Natural killer cell (primary cell): ENCODE measurements around the gene PCBP3. TPM values are rescaled to one million over a fixed set of nuclear protein-coding genes. Genes with fewer than 3 reads are reported as not detected.

Experiments used
- ATAC-seq, 3 donors: fragments of 150-1000 bp in 2 of 3; fragments of 200-7000 bp in 1 of 3; cut with Tn5 transposase; 1 replicate in 1 of 3; 2 replicates in 2 of 3; pipeline ENCODE4 v1.10.0; 2021; ENCODE audit warnings: mild to moderate bottlenecking in 2 of 3, moderate library complexity in 2 of 3
- DNase-seq, 2 donors: peaks; one replicate each; pipeline versions ENCODE4 v3.0.0 to v3.0.0-alpha.2; 2013 to 2021; ENCODE audit warnings: mixed read lengths in 1 of 2
- H3K27ac ChIP-seq: one replicate; pipeline ENCODE4 v1.5.1; 2013; ENCODE audit warnings: mild to moderate bottlenecking, low read length
- H3K27me3 ChIP-seq: one replicate; pipeline ENCODE4 v1.6.1; 2013; ENCODE audit warnings: low read length; ENCODE audit not compliant: control insufficient read depth, insufficient read depth
- H3K36me3 ChIP-seq: one replicate; pipeline ENCODE4 v1.6.1; 2013; ENCODE audit warnings: low read length; ENCODE audit not compliant: control insufficient read depth, insufficient read depth
- H3K4me1 ChIP-seq: one replicate; pipeline ENCODE4 v1.6.1; 2013; ENCODE audit warnings: low read length; ENCODE audit not compliant: control insufficient read depth, insufficient read depth
- H3K4me3 ChIP-seq: one replicate; pipeline ENCODE4 v1.5.1; 2013; ENCODE audit warnings: low read length
- H3K9me3 ChIP-seq: one replicate; pipeline ENCODE4 v1.6.1; 2013; ENCODE audit warnings: low read length; ENCODE audit not compliant: control insufficient read depth, insufficient read depth
- H3K27ac Mint-ChIP-seq, 2 donors: one replicate each; pipeline ENCODE4 v1.8.0; 2022; ENCODE audit warnings: mild to moderate bottlenecking in 2 of 2, mixed read lengths in 2 of 2, moderate library complexity in 1 of 2
- H3K27me3 Mint-ChIP-seq, 2 donors: one replicate each; pipeline ENCODE4 v1.8.0; 2022; ENCODE audit warnings: low read depth in 2 of 2, mixed read lengths in 2 of 2
- H3K36me3 Mint-ChIP-seq: one replicate; pipeline ENCODE4 v1.8.0; 2022; ENCODE audit warnings: mixed read lengths
- H3K4me1 Mint-ChIP-seq, 2 donors: one replicate each; pipeline ENCODE4 v1.8.0; 2022; ENCODE audit warnings: mixed read lengths in 2 of 2
- H3K4me3 Mint-ChIP-seq: one replicate; pipeline ENCODE4 v1.8.0; 2022; ENCODE audit warnings: mild to moderate bottlenecking, moderate library complexity, mixed read lengths
- H3K9me3 Mint-ChIP-seq, 2 donors: one replicate each; pipeline ENCODE4 v1.8.0; 2022; ENCODE audit warnings: mixed read lengths in 2 of 2
- WGBS: methylation state at CpG from one replicate; pipeline ENCODE4 v1.1.7; 2013; ENCODE audit warnings: missing lambda C conversion rate; ENCODE audit not compliant: insufficient coverage; 5-methylcytosine and 5-hydroxymethylcytosine counted together
- intact Hi-C: fragments of 100-400 bp; cut with micrococcal nuclease; formaldehyde crosslinking; loops from one replicate; pipeline ENCODE4 v1.14.2; 2022
- total RNA-seq, 4 donors: library from RNA; stranded (reverse); fragments of 120-200 nt in 1 of 4; gene quantifications; one replicate each; pipeline versions ENCODE4 v1.2.3 to v1.2.4, GENCODE V29; 2013 to 2022
- TF ChIP-seq, protein P1 (sequence below): fragments of 200-600 bp; IDR thresholded peaks from one replicate; pipeline ENCODE4 v1.8.0; 2022; ENCODE audit warnings: antibody characterized with exemption

The PCBP3 gene
- total RNA-seq, 3 donors from 2014 or later (not counting 1 experiment from before 2014, with no cell fraction given), result 0.50 to 3.0 (median 0.52) TPM

DNA sequence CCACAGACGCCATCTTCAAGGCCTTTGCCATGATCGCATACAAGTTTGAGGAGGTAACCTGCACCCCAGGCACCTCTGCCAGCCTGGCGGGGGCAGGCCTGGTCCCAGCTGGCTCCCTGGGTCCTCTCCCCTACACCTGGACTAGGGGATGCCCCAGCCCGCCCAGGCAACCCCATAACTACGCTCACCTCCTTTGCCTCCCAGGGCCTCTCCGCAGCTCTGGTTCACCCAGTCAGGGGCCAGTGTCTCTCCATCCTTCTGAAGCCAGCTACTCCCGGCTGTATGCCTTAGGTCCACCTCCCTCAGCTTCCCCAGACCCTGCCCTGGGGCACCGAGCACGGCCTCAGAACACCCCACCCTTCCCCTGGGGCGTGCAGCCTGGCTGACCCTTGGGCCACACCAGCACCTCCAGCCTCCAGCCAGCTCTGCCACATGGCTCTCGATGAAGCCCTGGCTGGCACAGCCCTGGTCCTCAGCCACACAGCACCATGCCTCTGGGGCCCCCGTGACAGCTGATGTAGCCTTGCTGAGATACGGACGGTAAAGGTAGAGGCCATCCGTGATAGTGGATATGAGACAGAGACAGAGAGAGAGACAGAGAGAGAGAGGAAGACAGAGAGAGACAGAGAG lies 257.7 kb downstream of the PCBP3 start:
- TF ChIP-seq, protein P1, sequence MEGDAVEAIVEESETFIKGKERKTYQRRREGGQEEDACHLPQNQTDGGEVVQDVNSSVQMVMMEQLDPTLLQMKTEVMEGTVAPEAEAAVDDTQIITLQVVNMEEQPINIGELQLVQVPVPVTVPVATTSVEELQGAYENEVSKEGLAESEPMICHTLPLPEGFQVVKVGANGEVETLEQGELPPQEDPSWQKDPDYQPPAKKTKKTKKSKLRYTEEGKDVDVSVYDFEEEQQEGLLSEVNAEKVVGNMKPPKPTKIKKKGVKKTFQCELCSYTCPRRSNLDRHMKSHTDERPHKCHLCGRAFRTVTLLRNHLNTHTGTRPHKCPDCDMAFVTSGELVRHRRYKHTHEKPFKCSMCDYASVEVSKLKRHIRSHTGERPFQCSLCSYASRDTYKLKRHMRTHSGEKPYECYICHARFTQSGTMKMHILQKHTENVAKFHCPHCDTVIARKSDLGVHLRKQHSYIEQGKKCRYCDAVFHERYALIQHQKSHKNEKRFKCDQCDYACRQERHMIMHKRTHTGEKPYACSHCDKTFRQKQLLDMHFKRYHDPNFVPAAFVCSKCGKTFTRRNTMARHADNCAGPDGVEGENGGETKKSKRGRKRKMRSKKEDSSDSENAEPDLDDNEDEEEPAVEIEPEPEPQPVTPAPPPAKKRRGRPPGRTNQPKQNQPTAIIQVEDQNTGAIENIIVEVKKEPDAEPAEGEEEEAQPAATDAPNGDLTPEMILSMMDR, result no peak
- 90% methylated on average over 15 of the region's 15 CpGs for WGBS
- no peaks in the 10 kb centered on the region for H3K4me1 ChIP-seq

DNA sequence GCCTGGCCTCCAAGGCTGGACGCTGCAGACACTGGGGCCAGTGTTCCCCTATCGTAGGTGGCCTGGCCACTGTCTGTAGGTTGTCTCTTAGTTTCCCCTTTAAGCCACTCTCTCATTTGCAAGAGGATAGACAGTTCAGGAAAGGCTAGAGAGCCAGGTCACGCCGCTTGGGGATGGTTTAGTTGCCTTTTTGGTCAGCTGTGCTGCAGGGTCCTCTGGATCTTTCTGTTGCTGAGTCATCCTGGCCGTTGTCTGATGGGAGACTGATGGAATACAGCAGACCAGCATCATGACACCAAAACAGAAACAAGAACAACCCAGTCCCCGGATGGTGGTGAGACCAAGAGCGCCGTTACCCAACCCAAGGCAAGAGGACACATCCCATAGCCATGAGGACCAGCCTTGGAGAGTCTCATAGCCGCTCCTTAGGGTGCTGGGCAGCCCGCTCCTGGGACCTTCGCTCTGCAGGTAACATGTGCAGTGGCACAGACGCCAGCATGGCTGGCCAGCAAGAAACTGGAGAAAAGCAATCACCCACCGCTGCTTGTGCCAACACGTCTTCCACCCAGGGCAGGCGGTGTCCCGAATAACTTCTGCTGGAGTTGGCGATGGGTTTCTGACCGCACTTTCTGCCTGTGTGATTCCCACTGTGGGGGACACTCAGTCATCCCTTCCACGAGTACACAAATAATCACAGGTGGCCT lies 258.9 kb downstream of the PCBP3 start:
- no peaks in the 10 kb centered on the region for H3K27me3 ChIP-seq
- Mint-ChIP-seq H3K27me3 (no peaks in the 10 kb centered on the region), H3K4me1 (no peaks in the 10 kb centered on the region), H3K9me3 (no peaks in the 10 kb centered on the region), H3K27ac (no peak overlapping the region), H3K4me3 (no peak overlapping the region), H3K36me3 (no peaks in the 10 kb centered on the region)
- TF ChIP-seq, protein P1, result no peak
- ATAC-seq (no peak), DNase-seq (no peak)
- no peaks in the 10 kb centered on the region for H3K36me3 ChIP-seq
- no peak overlapping the region for H3K4me3 ChIP-seq
- WGBS, result 88% methylated on average over 19 of the region's 19 CpGs
- no peak overlapping the region for H3K27ac ChIP-seq
- intact Hi-C loops, result no loop called here
- H3K4me1 ChIP-seq, result no peaks in the 10 kb centered on the region
- no peaks in the 10 kb centered on the region for H3K9me3 ChIP-seq

More for the DNA sequence above, 257.7 kb downstream of the PCBP3 start:
- H3K9me3 ChIP-seq, result no peaks in the 10 kb centered on the region
- ATAC-seq, result no peak
- Mint-ChIP-seq H3K9me3 (no peaks in the 10 kb centered on the region), H3K4me1 (no peaks in the 10 kb centered on the region), H3K27me3 (no peaks in the 10 kb centered on the region), H3K27ac (no peak overlapping the region), H3K4me3 (no peak overlapping the region), H3K36me3 (no peaks in the 10 kb centered on the region)
- no peaks in the 10 kb centered on the region for H3K36me3 ChIP-seq
- DNase-seq, result no peak
- H3K27me3 ChIP-seq, result no peaks in the 10 kb centered on the region
- intact Hi-C loops, result no loop called here
- no peak overlapping the region for H3K4me3 ChIP-seq
- no peak overlapping the region for H3K27ac ChIP-seq

DNA sequence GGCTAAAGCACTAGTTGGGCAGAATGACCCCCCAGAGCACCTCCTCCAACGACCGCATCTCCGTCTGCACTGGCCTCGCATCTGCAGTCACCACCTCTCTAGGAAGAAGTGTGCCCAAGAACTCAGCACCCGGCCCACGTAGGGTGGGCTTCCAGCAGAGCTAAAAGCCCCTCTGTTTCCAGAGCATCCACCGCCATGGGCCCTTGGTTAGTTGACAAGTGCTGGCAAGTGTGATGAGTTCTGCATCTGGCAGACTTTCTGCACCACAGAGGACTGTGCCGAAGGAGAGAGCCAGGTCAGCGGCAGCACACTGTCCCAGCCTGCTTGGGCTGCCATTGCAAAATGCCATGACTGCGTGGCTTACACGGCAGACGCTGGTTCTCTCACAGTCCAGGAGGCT lies 261.7 kb downstream of the PCBP3 start:
- no peak overlapping the region for H3K4me3 ChIP-seq
- H3K4me3 Mint-ChIP-seq, result no peak overlapping the region
- H3K27ac ChIP-seq, result no peak overlapping the region
- H3K27ac Mint-ChIP-seq, result no peak overlapping the region
- H3K36me3 ChIP-seq, result no peaks in the 10 kb centered on the region
- H3K9me3 Mint-ChIP-seq, result no peaks in the 10 kb centered on the region
- H3K36me3 Mint-ChIP-seq, result no peaks in the 10 kb centered on the region
- intact Hi-C loops, result no loop called here
- no peaks in the 10 kb centered on the region for H3K4me1 ChIP-seq
- TF ChIP-seq, protein P1, result no peak
- DNase-seq, result no peak
- no peaks in the 10 kb centered on the region for H3K27me3 ChIP-seq
- no peak for ATAC-seq
- 89% methylated on average over 12 of the region's 12 CpGs for WGBS
- H3K4me1 Mint-ChIP-seq, result no peaks in the 10 kb centered on the region
- no peaks in the 10 kb centered on the region for H3K9me3 ChIP-seq
- H3K27me3 Mint-ChIP-seq, result no peaks in the 10 kb centered on the region
